HCT116 (cell line): Measurements from ENCODE around the gene SLC25A28.

Experiments
- CTCF ChIP-seq, 3 experiments: fragments of 200-600 bp in 1 of 3; sonication (generic) in 1 of 3; IDR thresholded peaks in 2 of 3; conservative IDR thresholded peaks in 1 of 3; 2 replicates each; pipeline ENCODE4 v1.5.1; 2012 to 2017; ENCODE audit warnings: low read depth in 2 of 3, low read length in 2 of 3, antibody characterized with exemption in 1 of 3, borderline replicate concordance in 1 of 3, control low read depth in 1 of 3, mild to moderate bottlenecking in 1 of 3, mixed read lengths in 1 of 3, mixed run types in 1 of 3, moderate library complexity in 1 of 3; ENCODE audit not compliant: insufficient read depth in 1 of 3
- EGR1 ChIP-seq: IDR thresholded peaks from 2 replicates; pipeline ENCODE4 v1.6.1; 2012; ENCODE audit warnings: low read depth
- EZH2 ChIP-seq: fragments of 200-600 bp; sonication (generic); IDR thresholded peaks from 2 replicates; pipeline ENCODE4 v1.6.1; 2017; ENCODE audit warnings: antibody characterized with exemption, mixed run types
- EZH2phosphoT487 ChIP-seq: fragments of 200-600 bp; IDR thresholded peaks from 2 replicates; pipeline ENCODE4 v1.6.1; 2018; ENCODE audit warnings: antibody characterized with exemption, borderline replicate concordance
- POLR2AphosphoS5 ChIP-seq: IDR thresholded peaks from 2 replicates; pipeline ENCODE4 v1.6.1; 2011; ENCODE audit warnings: mild to moderate bottlenecking, low read depth, low read length, moderate library complexity
- SIN3A ChIP-seq: IDR thresholded peaks from 2 replicates; pipeline ENCODE4 v1.6.1; 2012; ENCODE audit warnings: low read depth
- ZFX ChIP-seq: fragments of 450-650 bp; IDR thresholded peaks from 2 replicates; pipeline ENCODE4 v1.6.1; 2017

GRCh38 chr10:99610221-99610620 lies 10.0 kb downstream of the SLC25A28 start:
- TF ChIP-seq EGR1, result no peak
- TF ChIP-seq EZH2phosphoT487, result no peak
- peak; percentile 11; the same call in 1 of the 2 replicates for TF ChIP-seq POLR2AphosphoS5
- TF ChIP-seq EZH2, result no peak
- TF ChIP-seq CTCF (IDR thresholded peaks at IDR 0.05 in 2 of 3, conservative IDR thresholded peaks at IDR 0.05 in 1 of 3; ENCODE audit: borderline replicate concordance in 1 of 3, insufficient read depth in 1 of 3, low read depth in 2 of 3, low read length in 2 of 3), result no peak
- TF ChIP-seq SIN3A, result no peak
- no peak for TF ChIP-seq ZFX
